SU-DHL-6 (cell line): ENCODE measurements around the gene MAML1.

ENCODE experiments used
- EZH2phosphoT487 ChIP-seq: fragments of 200-600 bp; sonication (generic), shearing (Covaris generic); conservative IDR thresholded peaks from 2 replicates; pipeline ENCODE4 v1.6.1; 2018; ENCODE audit warnings: mild to moderate bottlenecking, antibody characterized with exemption, low read length, moderate library complexity, mixed read lengths
- TF ChIP-seq, protein P1 (sequence below): fragments of 200-600 bp; sonication (generic); IDR thresholded peaks from one replicate; pipeline ENCODE4 v1.5.1; 2017; ENCODE audit warnings: antibody characterized with exemption, mild to moderate bottlenecking, low read length, moderate library complexity; ENCODE audit not compliant: insufficient read depth, poor library complexity, severe bottlenecking

DNA sequence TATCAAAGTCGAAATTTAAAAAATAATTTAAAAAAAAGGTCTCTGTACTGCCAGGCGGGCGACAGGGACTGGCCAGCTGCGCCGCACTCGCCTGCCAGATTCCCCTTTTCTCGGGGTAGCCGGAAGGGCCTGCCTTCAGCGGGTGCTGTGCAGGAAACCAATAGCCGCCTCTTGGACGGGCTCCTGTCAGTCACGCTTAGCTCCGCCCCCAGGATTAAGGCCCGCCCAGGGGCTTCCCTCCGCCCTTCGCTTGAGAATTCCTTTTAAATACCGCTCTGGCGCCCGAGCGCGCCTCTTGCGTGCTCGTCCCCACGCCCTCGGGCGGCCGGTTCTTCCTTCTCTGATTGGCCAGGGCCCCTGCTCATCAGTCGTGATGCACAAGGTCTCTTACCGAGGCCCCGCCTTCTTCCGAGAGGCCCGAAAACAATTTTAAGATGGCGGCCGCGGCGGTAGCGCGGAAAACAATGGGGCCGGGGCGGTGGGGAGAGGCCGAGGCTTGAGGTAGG lies at the start of gene MAML1:
- TF ChIP-seq, protein P1, sequence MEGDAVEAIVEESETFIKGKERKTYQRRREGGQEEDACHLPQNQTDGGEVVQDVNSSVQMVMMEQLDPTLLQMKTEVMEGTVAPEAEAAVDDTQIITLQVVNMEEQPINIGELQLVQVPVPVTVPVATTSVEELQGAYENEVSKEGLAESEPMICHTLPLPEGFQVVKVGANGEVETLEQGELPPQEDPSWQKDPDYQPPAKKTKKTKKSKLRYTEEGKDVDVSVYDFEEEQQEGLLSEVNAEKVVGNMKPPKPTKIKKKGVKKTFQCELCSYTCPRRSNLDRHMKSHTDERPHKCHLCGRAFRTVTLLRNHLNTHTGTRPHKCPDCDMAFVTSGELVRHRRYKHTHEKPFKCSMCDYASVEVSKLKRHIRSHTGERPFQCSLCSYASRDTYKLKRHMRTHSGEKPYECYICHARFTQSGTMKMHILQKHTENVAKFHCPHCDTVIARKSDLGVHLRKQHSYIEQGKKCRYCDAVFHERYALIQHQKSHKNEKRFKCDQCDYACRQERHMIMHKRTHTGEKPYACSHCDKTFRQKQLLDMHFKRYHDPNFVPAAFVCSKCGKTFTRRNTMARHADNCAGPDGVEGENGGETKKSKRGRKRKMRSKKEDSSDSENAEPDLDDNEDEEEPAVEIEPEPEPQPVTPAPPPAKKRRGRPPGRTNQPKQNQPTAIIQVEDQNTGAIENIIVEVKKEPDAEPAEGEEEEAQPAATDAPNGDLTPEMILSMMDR, result no peak
- no peak for TF ChIP-seq EZH2phosphoT487
